SK-N-MC (cell line): Measurements from ENCODE around the gene COG5.

Source experiments
- EZH2 ChIP-seq: fragments of 200-600 bp; sonication (generic); IDR thresholded peaks from one replicate; pipeline ENCODE4 v1.6.1; 2017; ENCODE audit warnings: antibody characterized with exemption
- FOXP2 ChIP-seq: optimal IDR thresholded peaks from 2 replicates; pipeline ENCODE3; 2011; ENCODE audit warnings: mild to moderate bottlenecking, moderate library complexity; ENCODE audit not compliant: insufficient read depth; ENCODE audit errors: extremely low read length, control extremely low read depth
- POLR2AphosphoS5 ChIP-seq: IDR thresholded peaks from 2 replicates; pipeline ENCODE4 v1.6.1; 2012; ENCODE audit warnings: mild to moderate bottlenecking, low read depth, low read length, borderline replicate concordance

DNA sequence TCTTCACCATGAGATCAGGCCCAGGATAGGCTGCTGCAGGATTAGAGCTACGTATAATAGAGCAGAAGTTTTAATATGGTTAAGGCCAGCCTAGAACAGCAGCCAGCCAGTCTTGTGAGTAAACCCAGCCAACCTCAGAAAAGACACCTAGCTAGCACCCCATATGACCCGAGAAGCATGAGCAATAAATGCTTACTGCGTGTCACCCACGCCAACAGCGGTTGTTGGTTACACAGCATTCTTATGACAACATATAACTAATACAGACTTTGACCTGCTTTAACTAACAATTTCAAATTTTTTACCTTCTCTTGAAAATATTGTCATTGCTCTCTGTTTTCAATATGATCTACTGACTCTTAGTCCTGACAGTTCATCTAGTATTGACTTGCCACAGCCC, 289.2 kb downstream of the COG5 start:
- TF ChIP-seq POLR2AphosphoS5 (no peak), EZH2 (no peak), FOXP2 (no peak)
